Endothelial cell of umbilical vein (primary cell): ENCODE results near the gene SLC44A1. TPM values are rescaled to one million over a fixed set of nuclear protein-coding genes. Genes with fewer than 3 reads are reported as not detected.

ENCODE experiments used
- Bru-seq: library from RNA; stranded (reverse); fragments of 400-500 nt; gene quantifications from one replicate; lab custom pipeline; 2021; lab: Mats Ljungman, UMichigan
- BruChase-seq, 2 experiments: library from RNA; stranded (reverse); fragments of 400-500 nt; gene quantifications; one replicate each; lab custom pipeline; 2021; lab: Mats Ljungman, UMichigan
- BruUV-seq: library from RNA; stranded (reverse); fragments of 400-500 nt; replicated peaks from 2 replicates; lab custom pipeline; 2021; lab: Mats Ljungman, UMichigan
- CTCF ChIA-PET: fragments of 300-600, 350-600 bp; sonication (Branson Sonifier 250); formaldehyde crosslinking; loops from one replicate; lab custom pipeline; 2021; ENCODE audit warnings: antibody characterized with exemption, inconsistent platforms; lab: Charles Lee
- POLR2A ChIA-PET: fragments of 300-600, 350-600 bp; sonication (Branson Sonifier 250); formaldehyde crosslinking; loops from one replicate; lab custom pipeline; 2021; ENCODE audit warnings: antibody characterized with exemption, inconsistent platforms; lab: Charles Lee
- DNase-seq: peaks from one replicate; pipeline ENCODE4 v3.0.0-alpha.2; 2011; ENCODE audit warnings: low read depth, low spot score
- FAIRE-seq: peaks from 2 replicates; lab custom pipeline; 2011; peaks lifted over from hg19 to GRCh38; lab: Jason Lieb, UNC
- H2AFZ ChIP-seq: 2 replicates; pipeline ENCODE4 v1.6.0; 2012; ENCODE audit warnings: low read depth, low read length, control low read depth, inconsistent platforms
- H3K27ac ChIP-seq: 2 replicates; pipeline ENCODE4 v1.5.1; 2011; ENCODE audit warnings: low read depth, mild to moderate bottlenecking, control low read depth, low read length, moderate library complexity; ENCODE audit not compliant: insufficient read depth
- H3K27me3 ChIP-seq, 2 experiments: 2 replicates each; pipeline versions ENCODE4 v1.6.0 to v1.6.1; 2011; ENCODE audit warnings: low read length in 2 of 2, mixed read lengths in 1 of 2; ENCODE audit not compliant: control insufficient read depth in 2 of 2, insufficient read depth in 2 of 2
- H3K36me3 ChIP-seq, 2 experiments: 2 replicates in 1 of 2; 3 replicates in 1 of 2; pipeline ENCODE4 v1.5.1; 2011; ENCODE audit warnings: low read length in 2 of 2, mild to moderate bottlenecking in 1 of 2, moderate library complexity in 1 of 2; ENCODE audit not compliant: control insufficient read depth in 2 of 2, insufficient read depth in 2 of 2; ENCODE audit errors: extremely low read depth in 1 of 2
- H3K4me1 ChIP-seq: 3 replicates; pipeline ENCODE4 v1.5.1; 2011; ENCODE audit warnings: mild to moderate bottlenecking, low read length; ENCODE audit not compliant: control insufficient read depth, insufficient read depth; ENCODE audit errors: extremely low read depth
- H3K4me2 ChIP-seq: 2 replicates; pipeline ENCODE4 v1.6.1; 2011; ENCODE audit warnings: low read length, control low read depth, mixed read lengths; ENCODE audit not compliant: insufficient read depth
- H3K4me3 ChIP-seq, 3 experiments: fragments of 200-600 bp in 1 of 3; sonication (generic), shearing (Covaris generic) in 1 of 3; replicated peaks in 1 of 3; 2 replicates each; pipeline ENCODE4 v1.5.1; 2011 to 2016; ENCODE audit warnings: control low read depth in 3 of 3, low read length in 3 of 3, mild to moderate bottlenecking in 2 of 3, inconsistent platforms in 1 of 3, low read depth in 1 of 3, moderate library complexity in 1 of 3; ENCODE audit not compliant: insufficient read depth in 1 of 3
- H3K79me2 ChIP-seq: 2 replicates; pipeline ENCODE4 v1.6.0; 2012; ENCODE audit warnings: low read length, inconsistent platforms; ENCODE audit not compliant: control insufficient read depth, insufficient read depth
- H3K9ac ChIP-seq: replicated peaks from 2 replicates; pipeline ENCODE3; 2011; ENCODE audit warnings: low read length, control low read depth; ENCODE audit not compliant: insufficient read depth; ENCODE audit errors: extremely low read depth
- H3K9me1 ChIP-seq: replicated peaks from 3 replicates; pipeline ENCODE4 v1.6.0; 2011; ENCODE audit warnings: mild to moderate bottlenecking, low read length; ENCODE audit not compliant: control insufficient read depth, insufficient read depth; ENCODE audit errors: extremely low read depth
- H3K9me3 ChIP-seq: replicated peaks from 2 replicates; pipeline ENCODE4 v1.5.1; 2012; ENCODE audit warnings: low read length, inconsistent platforms; ENCODE audit not compliant: control insufficient read depth, insufficient read depth
- H4K20me1 ChIP-seq: replicated peaks from 2 replicates; pipeline ENCODE3; 2011; ENCODE audit warnings: mild to moderate bottlenecking, low read length; ENCODE audit not compliant: control insufficient read depth, insufficient read depth; ENCODE audit errors: extremely low read depth
- POLR2A ChIP-seq: IDR thresholded peaks from 2 replicates; pipeline ENCODE4 v1.6.1; 2012; ENCODE audit warnings: low read depth, mild to moderate bottlenecking, control low read depth, low read length
- POLR2AphosphoS5 ChIP-seq: IDR thresholded peaks from 2 replicates; pipeline ENCODE4 v1.6.1; 2012; ENCODE audit warnings: low read depth, mild to moderate bottlenecking, control low read depth, low read length, moderate library complexity; ENCODE audit not compliant: insufficient read depth
- dilution Hi-C: fragments of 300-500 bp; cut with MboI; formaldehyde crosslinking; loops from one replicate; pipeline ENCODE4 v1.15.0; 2019; ENCODE audit warnings: low sequenced_read_pairs; ENCODE audit not compliant: extremely low pct_ligation_motif_present
- intact Hi-C: fragments of 100-400 bp; cut with micrococcal nuclease; formaldehyde crosslinking; loops from one replicate; pipeline ENCODE4 v1.10.0; 2022
- long read RNA-seq: library from polyadenylated mRNA; stranded (forward); transcript quantifications from one replicate; pipeline ENCODE4 v2.0.0, GENCODE V29; 2021
- polyA minus RNA-seq, 3 experiments: library from RNA; depleted of rRNA, polyadenylated mRNA; stranded (reverse); fragments of >200 nt; gene quantifications; 1 replicate in 1 of 3; 2 replicates in 2 of 3; pipeline ENCODE4 v1.2.3, GENCODE V29; 2011
- polyA plus RNA-seq, 4 experiments: library from polyadenylated mRNA; depleted of rRNA in 3 of 4; stranded (reverse) in 3 of 4; unstranded in 1 of 4; fragments of >200 nt; gene quantifications; 2 replicates each; pipeline versions ENCODE4 v1.2.1 to v1.2.3, GENCODE V29; 2011 to 2012; ENCODE audit warnings: missing spikeins in 1 of 4
- total RNA-seq: library from RNA; stranded (reverse); gene quantifications from 2 replicates; pipeline ENCODE4 v1.2.3, GENCODE V29; 2021
- TF ChIP-seq, protein P1 (sequence below), 2 donors: IDR thresholded peaks; 1 replicate in 1 of 2; 2 replicates in 1 of 2; pipeline ENCODE4 v1.5.1; 2011; ENCODE audit warnings: low read length in 2 of 2, mild to moderate bottlenecking in 2 of 2, moderate library complexity in 2 of 2, control low read depth in 1 of 2, inconsistent platforms in 1 of 2, low read depth in 1 of 2; ENCODE audit not compliant: insufficient read depth in 1 of 2; ENCODE audit errors: extremely low read depth in 1 of 2
- TF ChIP-seq, protein P2 (sequence below): IDR thresholded peaks from 2 replicates; pipeline ENCODE4 v1.6.1; 2011; ENCODE audit not compliant: insufficient read depth, insufficient read length

Gene SLC44A1
- total RNA-seq (35.3 and 37.7 TPM in 2 replicates), polyA plus RNA-seq (11.5 and 16.1 TPM in 2 replicates), polyA minus RNA-seq (94.4 and 104 TPM in 2 replicates), Bru-seq, nascent RNA (percentile 72 among the genes with signal in this experiment), BruChase-seq, experiment 1, labeled RNA remaining after a 6-hour chase (percentile 66 among the genes with signal in this experiment), BruChase-seq, experiment 2, labeled RNA remaining after a 2-hour chase (percentile 61 among the genes with signal in this experiment)
- 11.7 and 11.9 TPM in 2 replicates for polyA plus RNA-seq (2011; cell fraction: cytosol; rRNA removed)
- polyA plus RNA-seq (2011; cell fraction: nucleus; rRNA removed), result 7.6 and 7.7 TPM in 2 replicates
- 22.3 and 33.0 TPM in 2 replicates for polyA plus RNA-seq (2012)
- polyA minus RNA-seq (2011; cell fraction: cytosol; rRNA and poly(A)+ RNA removed), result 23.4 TPM
- polyA minus RNA-seq (2011; cell fraction: nucleus; rRNA and poly(A)+ RNA removed), result 21.3 and 36.9 TPM in 2 replicates
- long read RNA-seq, full-length matches to known transcripts, result 80 of 101 reads
- long read RNA-seq, partial matches to known transcripts, result 7 of 101 reads
- long read RNA-seq, other reads (novel, unspliced or antisense), result 14 of 101 reads

DNA sequence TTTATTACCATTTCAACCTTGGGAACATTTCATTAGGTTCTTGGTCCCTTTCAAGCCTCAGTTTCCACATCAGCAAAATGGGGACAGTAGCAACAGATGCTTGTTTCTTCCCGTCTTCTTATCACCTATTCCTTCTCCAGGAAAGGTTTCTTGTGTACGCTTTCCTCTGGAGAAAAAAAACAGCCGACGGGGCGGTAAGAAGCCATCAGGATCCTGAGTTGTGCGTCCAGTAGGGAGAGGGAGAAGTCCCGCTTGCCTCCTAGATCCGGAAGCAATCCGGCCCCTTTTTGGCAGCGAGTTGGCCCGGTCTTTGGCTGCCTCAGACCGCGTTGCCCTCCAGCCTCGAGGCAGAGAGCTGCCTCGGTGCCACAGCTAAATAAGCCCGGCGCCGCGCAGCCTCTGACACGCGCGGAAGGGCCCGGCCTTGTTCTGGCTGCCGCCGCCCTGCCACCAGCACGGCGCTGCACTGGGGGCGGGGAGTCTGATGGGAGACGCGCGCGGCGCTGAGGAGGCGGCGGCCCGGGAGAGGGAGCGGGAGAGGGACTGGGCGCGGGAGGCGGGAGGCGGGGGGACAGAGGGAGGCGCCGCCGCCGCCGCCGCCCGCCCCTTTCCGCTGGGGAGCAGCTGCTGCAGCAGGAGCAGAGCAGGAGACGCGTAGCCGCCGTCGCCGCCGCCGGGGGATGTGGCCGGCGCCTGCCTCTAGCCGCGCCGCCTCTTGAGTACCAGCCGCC, at the start of gene SLC44A1:
SLC44A1 (plus strand) TSS at position 649 of the 731 bp plus-strand sequence. CDS start 218 bp downstream, outside the sequence.
- peak within 1 kb of the TSS; percentile 95 for H3K27ac ChIP-seq
- peaks cover 12% of the 10 kb centered on the region for H3K79me2 ChIP-seq
- H3K36me3 ChIP-seq, result no peaks in the 10 kb centered on the region
- peaks cover 28% of the 10 kb centered on the region for H3K4me1 ChIP-seq
- intact Hi-C loops, result loop anchor here (1.0 to 5.0 kb wide), 8 partner anchors 55 to 482 kb away; partner anchors contain the start of genes ABCA1 and NIPSNAP3B
- ChIA-PET CTCF (interaction anchor here (0.8 to 1.7 kb wide), 6 partner anchors 12 to 381 kb away, joined by 3 to 5 read pairs (median 3); no protein-coding TSS in a partner anchor), POLR2A (interaction anchor here (0.6 to 1.4 kb wide), 2 partner anchors 53 to 55 kb away, joined by 3 to 5 read pairs; no protein-coding TSS in a partner anchor)
- DNase-seq (peak; percentile 96), FAIRE-seq (peak; percentile 40)
- no peaks in the 10 kb centered on the region for H3K9me3 ChIP-seq
- BruUV-seq, result no TSS peak
- no peaks in the 10 kb centered on the region for H3K27me3 ChIP-seq
- peak; percentile 62 for TF ChIP-seq POLR2A
- TF ChIP-seq, protein P1, sequence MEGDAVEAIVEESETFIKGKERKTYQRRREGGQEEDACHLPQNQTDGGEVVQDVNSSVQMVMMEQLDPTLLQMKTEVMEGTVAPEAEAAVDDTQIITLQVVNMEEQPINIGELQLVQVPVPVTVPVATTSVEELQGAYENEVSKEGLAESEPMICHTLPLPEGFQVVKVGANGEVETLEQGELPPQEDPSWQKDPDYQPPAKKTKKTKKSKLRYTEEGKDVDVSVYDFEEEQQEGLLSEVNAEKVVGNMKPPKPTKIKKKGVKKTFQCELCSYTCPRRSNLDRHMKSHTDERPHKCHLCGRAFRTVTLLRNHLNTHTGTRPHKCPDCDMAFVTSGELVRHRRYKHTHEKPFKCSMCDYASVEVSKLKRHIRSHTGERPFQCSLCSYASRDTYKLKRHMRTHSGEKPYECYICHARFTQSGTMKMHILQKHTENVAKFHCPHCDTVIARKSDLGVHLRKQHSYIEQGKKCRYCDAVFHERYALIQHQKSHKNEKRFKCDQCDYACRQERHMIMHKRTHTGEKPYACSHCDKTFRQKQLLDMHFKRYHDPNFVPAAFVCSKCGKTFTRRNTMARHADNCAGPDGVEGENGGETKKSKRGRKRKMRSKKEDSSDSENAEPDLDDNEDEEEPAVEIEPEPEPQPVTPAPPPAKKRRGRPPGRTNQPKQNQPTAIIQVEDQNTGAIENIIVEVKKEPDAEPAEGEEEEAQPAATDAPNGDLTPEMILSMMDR (IDR thresholded peaks at IDR 0.05; ENCODE audit: extremely low read depth in 1 of 2, insufficient read depth in 1 of 2, low read depth in 1 of 2, low read length in 2 of 2), result no peak
- TF ChIP-seq POLR2AphosphoS5, result peak; percentile 85
- TF ChIP-seq, protein P2, sequence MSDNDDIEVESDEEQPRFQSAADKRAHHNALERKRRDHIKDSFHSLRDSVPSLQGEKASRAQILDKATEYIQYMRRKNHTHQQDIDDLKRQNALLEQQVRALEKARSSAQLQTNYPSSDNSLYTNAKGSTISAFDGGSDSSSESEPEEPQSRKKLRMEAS, result peak; percentile 64
- H3K4me2 ChIP-seq, result peak within 1 kb of the TSS; percentile 92
- no peaks in the 10 kb centered on the region for H3K9me1 ChIP-seq
- H3K9ac ChIP-seq, result peak within 1 kb of the TSS; percentile 91
- peak within 1 kb of the TSS; percentile 69 to 90 (median 72) for H3K4me3 ChIP-seq
- peak within 1 kb of the TSS; percentile 81 for H2AFZ ChIP-seq
- H4K20me1 ChIP-seq, result no peaks in the 10 kb centered on the region
- dilution Hi-C loops, result no loop called here
